Measurements from ENCODE around the gene MBTD1.
"Not testable (repeated sequence)": the region's sequence is repeated elsewhere in the genome, so short reads cannot be mapped to it uniquely, and the experiment has no call there.

The MBTD1 gene

GRCh38 chr17:51189162-51189561 lies 70.7 kb downstream of the MBTD1 start:
- DNase-seq (ENCODE audit: low spot score), result no peak

GRCh38 chr17:51188271-51188833 lies 71.5 kb downstream of the MBTD1 start:
- no peak for DNase-seq (ENCODE audit: low spot score)

- no peak for DNase-seq (ENCODE audit: low spot score)
Observed at GRCh38 chr17:51185763-51186332, 74.0 kb downstream of the MBTD1 start.

- DNase-seq (ENCODE audit: low spot score), result no peak
Observed at GRCh38 chr17:51184124-51184523, 75.7 kb downstream of the MBTD1 start.

- DNase-seq (ENCODE audit: low spot score), result no peak
Observed at GRCh38 chr17:51180486-51180885, 79.4 kb downstream of the MBTD1 start.

- DNase-seq (ENCODE audit: low spot score), result not testable (repeated sequence)
Observed at GRCh38 chr17:51172030-51172429, 87.8 kb downstream of the MBTD1 start.

GRCh38 chr17:51170736-51171135 lies 89.1 kb downstream of the MBTD1 start:
- no peak for DNase-seq (ENCODE audit: low spot score)

GRCh38 chr17:51169340-51169739 lies 90.5 kb downstream of the MBTD1 start:
- DNase-seq (ENCODE audit: low spot score), result no peak

GRCh38 chr17:51166987-51167931 lies 92.6 kb downstream of the MBTD1 start:
- DNase-seq (ENCODE audit: low spot score), result peak; percentile 93

- DNase-seq (ENCODE audit: low spot score), result peak; percentile 93
Observed at GRCh38 chr17:51166198-51166986, 93.5 kb downstream of the MBTD1 start, which contains the start of gene NME2. NME2 (plus strand) TSS chr17:51166411; CDS start chr17:51166831, 420 bp downstream.

- no peak for DNase-seq (ENCODE audit: low spot score)
Observed at GRCh38 chr17:51165680-51166197, 94.1 kb downstream of the MBTD1 start.

- no peak for DNase-seq (ENCODE audit: low spot score)
Observed at GRCh38 chr17:51164911-51165679, 94.8 kb downstream of the MBTD1 start.

GRCh38 chr17:51161541-51161940 lies 98.3 kb downstream of the MBTD1 start:
- no peak for DNase-seq (ENCODE audit: low spot score)

GRCh38 chr17:51159604-51160003 lies 100.2 kb downstream of the MBTD1 start:
- DNase-seq (ENCODE audit: low spot score), result no peak

GRCh38 chr17:51155416-51155815 lies 104.4 kb downstream of the MBTD1 start:
- DNase-seq (ENCODE audit: low spot score), result no peak

GRCh38 chr17:51154176-51154575 lies 105.7 kb downstream of the MBTD1 start:
- no peak for DNase-seq (ENCODE audit: low spot score)

GRCh38 chr17:51153210-51154072 lies 106.4 kb downstream of the MBTD1 start, which contains the start of gene NME1:
NME1 (plus strand) TSS chr17:51153559; CDS start chr17:51155655, 2,096 bp downstream.
- peak; percentile 92 for DNase-seq (ENCODE audit: low spot score)

GRCh38 chr17:51152766-51153209 lies 107.1 kb downstream of the MBTD1 start:
- no peak for DNase-seq (ENCODE audit: low spot score)

GRCh38 chr17:51150932-51151331 lies 108.9 kb downstream of the MBTD1 start:
- DNase-seq (ENCODE audit: low spot score), result no peak

GRCh38 chr17:51149163-51149562 lies 110.7 kb downstream of the MBTD1 start:
- DNase-seq (ENCODE audit: low spot score), result no peak
